ENCODE data around the gene PPEF2.

The PPEF2 gene

GRCh38 chr4:75909405-75909804, 7.2 kb upstream of the PPEF2 start:
- H3K4me1 ChIP-seq (ENCODE audit: insufficient read depth, low read length, poor library complexity, severe bottlenecking) = no peaks in the 10 kb centered on the region
- no peak overlapping the region for H3K4me3 ChIP-seq (ENCODE audit: low read length, poor library complexity, severe bottlenecking)
- no peaks in the 10 kb centered on the region for H3K27me3 ChIP-seq (ENCODE audit: insufficient read depth, low read length, poor library complexity, severe bottlenecking)
- H3K9me2 ChIP-seq (replicated peaks; ENCODE audit: low read depth, low read length) = no peaks in the 10 kb centered on the region
- H3K9ac ChIP-seq (ENCODE audit: low read depth, low read length, poor library complexity, severe bottlenecking) = no peak overlapping the region
- H4K20me1 ChIP-seq (ENCODE audit: insufficient read depth, low read length, poor library complexity, severe bottlenecking) = no peaks in the 10 kb centered on the region
- TF ChIP-seq, protein P1, sequence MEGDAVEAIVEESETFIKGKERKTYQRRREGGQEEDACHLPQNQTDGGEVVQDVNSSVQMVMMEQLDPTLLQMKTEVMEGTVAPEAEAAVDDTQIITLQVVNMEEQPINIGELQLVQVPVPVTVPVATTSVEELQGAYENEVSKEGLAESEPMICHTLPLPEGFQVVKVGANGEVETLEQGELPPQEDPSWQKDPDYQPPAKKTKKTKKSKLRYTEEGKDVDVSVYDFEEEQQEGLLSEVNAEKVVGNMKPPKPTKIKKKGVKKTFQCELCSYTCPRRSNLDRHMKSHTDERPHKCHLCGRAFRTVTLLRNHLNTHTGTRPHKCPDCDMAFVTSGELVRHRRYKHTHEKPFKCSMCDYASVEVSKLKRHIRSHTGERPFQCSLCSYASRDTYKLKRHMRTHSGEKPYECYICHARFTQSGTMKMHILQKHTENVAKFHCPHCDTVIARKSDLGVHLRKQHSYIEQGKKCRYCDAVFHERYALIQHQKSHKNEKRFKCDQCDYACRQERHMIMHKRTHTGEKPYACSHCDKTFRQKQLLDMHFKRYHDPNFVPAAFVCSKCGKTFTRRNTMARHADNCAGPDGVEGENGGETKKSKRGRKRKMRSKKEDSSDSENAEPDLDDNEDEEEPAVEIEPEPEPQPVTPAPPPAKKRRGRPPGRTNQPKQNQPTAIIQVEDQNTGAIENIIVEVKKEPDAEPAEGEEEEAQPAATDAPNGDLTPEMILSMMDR (conservative IDR thresholded peaks at IDR 0.05; ENCODE audit: low read length) = no peak
- TF ChIP-seq EZH2phosphoT487 (IDR thresholded peaks at IDR 0.05; ENCODE audit: borderline replicate concordance) = no peak
- no peaks in the 10 kb centered on the region for H3K79me2 ChIP-seq (ENCODE audit: insufficient read depth, low read length)
- H3K4me2 ChIP-seq (ENCODE audit: low read depth, low read length, poor library complexity, severe bottlenecking) = no peak overlapping the region
- no peaks in the 10 kb centered on the region for H3F3A ChIP-seq (ENCODE audit: low read depth)
- no peaks in the 10 kb centered on the region for H3K9me3 ChIP-seq (ENCODE audit: insufficient read depth, low read depth, low read length)
- no peak overlapping the region for H2AFZ ChIP-seq (ENCODE audit: low read length)
- H3K36me3 ChIP-seq (ENCODE audit: insufficient read depth, low read length) = no peaks in the 10 kb centered on the region

GRCh38 chr4:75908555-75908954, 6.3 kb upstream of the PPEF2 start:
- no peak for TF ChIP-seq EZH2phosphoT487 (IDR thresholded peaks at IDR 0.05; ENCODE audit: borderline replicate concordance)
- TF ChIP-seq, protein P1 (conservative IDR thresholded peaks at IDR 0.05; ENCODE audit: low read length) = no peak
- no peak overlapping the region for H2AFZ ChIP-seq (ENCODE audit: low read length)
- no peaks in the 10 kb centered on the region for H4K20me1 ChIP-seq (ENCODE audit: insufficient read depth, low read length, poor library complexity, severe bottlenecking)
- no peaks in the 10 kb centered on the region for H3K27me3 ChIP-seq (ENCODE audit: insufficient read depth, low read length, poor library complexity, severe bottlenecking)
- no peaks in the 10 kb centered on the region for H3K4me1 ChIP-seq (ENCODE audit: insufficient read depth, low read length, poor library complexity, severe bottlenecking)
- H3K4me3 ChIP-seq (ENCODE audit: low read length, poor library complexity, severe bottlenecking) = no peak overlapping the region
- no peaks in the 10 kb centered on the region for H3K9me3 ChIP-seq (ENCODE audit: insufficient read depth, low read depth, low read length)
- H3K79me2 ChIP-seq (ENCODE audit: insufficient read depth, low read length) = no peaks in the 10 kb centered on the region
- no peak overlapping the region for H3K4me2 ChIP-seq (ENCODE audit: low read depth, low read length, poor library complexity, severe bottlenecking)
- no peaks in the 10 kb centered on the region for H3K9me2 ChIP-seq (replicated peaks; ENCODE audit: low read depth, low read length)
- H3K9ac ChIP-seq (ENCODE audit: low read depth, low read length, poor library complexity, severe bottlenecking) = no peak overlapping the region
- H3K36me3 ChIP-seq (ENCODE audit: insufficient read depth, low read length) = no peaks in the 10 kb centered on the region
- no peaks in the 10 kb centered on the region for H3F3A ChIP-seq (ENCODE audit: low read depth)

DNA sequence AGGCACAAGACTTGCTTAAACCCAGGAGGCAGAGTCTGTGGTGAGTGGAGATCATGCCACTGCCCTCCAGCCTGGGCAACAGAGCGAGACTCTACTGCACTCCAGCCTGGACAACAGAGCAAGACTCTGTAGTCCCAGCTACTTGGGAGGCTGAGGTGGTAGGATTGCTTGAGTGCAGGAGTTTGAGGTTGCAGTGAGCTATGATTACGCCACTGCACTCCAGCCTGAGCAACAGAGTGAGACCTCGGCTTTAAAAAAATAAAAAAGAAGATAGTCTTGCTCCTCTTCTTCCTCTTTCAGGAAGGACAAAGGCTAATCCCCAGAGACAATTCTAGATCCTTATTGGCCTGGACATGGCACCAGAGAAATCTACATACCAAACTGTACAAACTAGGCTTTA, 5.7 kb upstream of the PPEF2 start:
- H3K9me2 ChIP-seq (replicated peaks; ENCODE audit: low read depth, low read length) = no peaks in the 10 kb centered on the region
- no peaks in the 10 kb centered on the region for H3K9me3 ChIP-seq (ENCODE audit: insufficient read depth, low read depth, low read length)
- H3F3A ChIP-seq (ENCODE audit: low read depth) = no peaks in the 10 kb centered on the region
- H3K4me1 ChIP-seq (ENCODE audit: insufficient read depth, low read length, poor library complexity, severe bottlenecking) = no peaks in the 10 kb centered on the region
- TF ChIP-seq, protein P1 (conservative IDR thresholded peaks at IDR 0.05; ENCODE audit: low read length) = no peak
- no peak for TF ChIP-seq EZH2phosphoT487 (IDR thresholded peaks at IDR 0.05; ENCODE audit: borderline replicate concordance)
- H4K20me1 ChIP-seq (ENCODE audit: insufficient read depth, low read length, poor library complexity, severe bottlenecking) = no peaks in the 10 kb centered on the region
- H3K4me2 ChIP-seq (ENCODE audit: low read depth, low read length, poor library complexity, severe bottlenecking) = no peak overlapping the region
- no peak overlapping the region for H2AFZ ChIP-seq (ENCODE audit: low read length)
- H3K36me3 ChIP-seq (ENCODE audit: insufficient read depth, low read length) = no peaks in the 10 kb centered on the region
- H3K27me3 ChIP-seq (ENCODE audit: insufficient read depth, low read length, poor library complexity, severe bottlenecking) = no peaks in the 10 kb centered on the region
- H3K4me3 ChIP-seq (ENCODE audit: low read length, poor library complexity, severe bottlenecking) = no peak overlapping the region
- no peaks in the 10 kb centered on the region for H3K79me2 ChIP-seq (ENCODE audit: insufficient read depth, low read length)
- no peak overlapping the region for H3K9ac ChIP-seq (ENCODE audit: low read depth, low read length, poor library complexity, severe bottlenecking)
